Hippocampal formation (tissue), 2 donors: ENCODE data around the gene C8G.
A peak's percentile ranks its signal among the peaks of the same experiment; 100 is the strongest.

Source experiments
- DNase-seq, 2 donors: peaks; one replicate each; lab custom pipeline; 2025; lab: John Stamatoyannopoulos, UW

The C8G gene

GRCh38 chr9:136941231-136942111, 3.6 kb upstream of the C8G start:
- no peak for DNase-seq

- no peak for DNase-seq
Measured at GRCh38 chr9:136942112-136942880, 2.7 kb upstream of the C8G start.

- no peak for DNase-seq
Measured at GRCh38 chr9:136942881-136943230, 2.2 kb upstream of the C8G start.

- no peak for DNase-seq
Measured at GRCh38 chr9:136943291-136944211, 1.5 kb upstream of the C8G start.

- DNase-seq = no peak
Measured at GRCh38 chr9:136944212-136944518, 878 bp upstream of the C8G start.

- no peak for DNase-seq
Measured at GRCh38 chr9:136945333-136946227, 537 bp downstream of the C8G start.

GRCh38 chr9:136946228-136947027, 1.4 kb downstream of the C8G start:
- no peak for DNase-seq

- peak in 1 of 2 donors; percentile 44 for DNase-seq
Measured at GRCh38 chr9:136947028-136947891, 2.2 kb downstream of the C8G start.

GRCh38 chr9:136947955-136948510, 3.0 kb downstream of the C8G start:
- DNase-seq = peak; percentile 38 to 66

- peak in 1 of 2 donors; percentile 51 for DNase-seq
Measured at GRCh38 chr9:136949239-136949816, 4.3 kb downstream of the C8G start.

GRCh38 chr9:136949817-136950655, 5.0 kb downstream of the C8G start:
- DNase-seq = peak; percentile 83 to 95

GRCh38 chr9:136950656-136951276, 5.7 kb downstream of the C8G start:
- no peak for DNase-seq

GRCh38 chr9:136951541-136952320, 6.7 kb downstream of the C8G start, which contains the start of gene LCN12:
Gene LCN12 (plus strand): TSS chr9:136952273. CDS start chr9:136952328, 55 bp downstream.
- no peak for DNase-seq

- no peak for DNase-seq
Measured at GRCh38 chr9:136952321-136952850, 7.3 kb downstream of the C8G start.

GRCh38 chr9:136952876-136953770, 8.1 kb downstream of the C8G start:
- no peak for DNase-seq
